H1 (cell line): ENCODE data around the gene ABLIM1. TPM values are rescaled to one million over a fixed set of nuclear protein-coding genes. Genes with fewer than 3 reads are reported as not detected.

Source experiments
- CTCF ChIA-PET: fragments of 300-600 bp; sonication (Branson Sonifier 250); formaldehyde crosslinking; loops from one replicate; lab custom pipeline; 2021; ENCODE audit not compliant: partially characterized antibody; lab: Charles Lee
- POLR2A ChIA-PET: fragments of 300-600 bp; sonication (Branson Sonifier 250); formaldehyde crosslinking; loops from one replicate; lab custom pipeline; 2021; ENCODE audit warnings: inconsistent platforms; ENCODE audit not compliant: partially characterized antibody; lab: Charles Lee
- DNase-seq, 2 experiments: peaks; one replicate each; pipeline versions ENCODE4 v3.0.0 to v3.0.0-alpha.2; 2010 to 2022; ENCODE audit warnings: low spot score in 2 of 2, low read depth in 1 of 2, mixed read lengths in 1 of 2
- FAIRE-seq: peaks from 2 replicates; lab custom pipeline; 2011; peaks lifted over from hg19 to GRCh38; lab: Jason Lieb, UNC
- H2AFZ ChIP-seq: 2 replicates; pipeline ENCODE4 v1.8.1; 2012; ENCODE audit warnings: low read length, inconsistent platforms
- H2AK5ac ChIP-seq: 2 replicates; pipeline ENCODE4 v1.6.1; 2013; ENCODE audit warnings: low read depth, low read length
- H2BK120ac ChIP-seq: replicated peaks from 2 replicates; pipeline ENCODE3; 2013; ENCODE audit warnings: low read depth, low read length, inconsistent platforms
- H2BK12ac ChIP-seq: 2 replicates; pipeline ENCODE4 v1.6.1; 2013; ENCODE audit warnings: low read depth, low read length
- H2BK15ac ChIP-seq: 2 replicates; pipeline ENCODE4 v1.6.1; 2013; ENCODE audit warnings: low read length
- H2BK20ac ChIP-seq: 2 replicates; pipeline ENCODE4 v1.6.1; 2013; ENCODE audit warnings: low read length
- H2BK5ac ChIP-seq: 2 replicates; pipeline ENCODE4 v1.6.1; 2013; ENCODE audit warnings: low read depth, low read length
- H3K14ac ChIP-seq: 2 replicates; pipeline ENCODE4 v1.6.1; 2013; ENCODE audit warnings: inconsistent platforms; ENCODE audit not compliant: insufficient read length
- H3K18ac ChIP-seq: 2 replicates; pipeline ENCODE4 v1.6.1; 2013; ENCODE audit warnings: low read length; ENCODE audit errors: extremely low read depth
- H3K23ac ChIP-seq: 2 replicates; pipeline ENCODE4 v1.6.1; 2013; ENCODE audit warnings: inconsistent platforms; ENCODE audit not compliant: insufficient read length
- H3K23me2 ChIP-seq: 2 replicates; pipeline ENCODE4 v1.6.1; 2013; ENCODE audit warnings: low read depth, low read length
- H3K27ac ChIP-seq: 2 replicates; pipeline ENCODE4 v1.6.1; 2011; ENCODE audit warnings: low read depth, low read length, inconsistent platforms
- H3K27me3 ChIP-seq, 4 experiments: replicated peaks in 1 of 4; 1 replicate in 1 of 4; 2 replicates in 3 of 4; pipeline versions ENCODE4 v1.6.1 to v1.8.1; 2011 to 2013; ENCODE audit warnings: low read length in 3 of 4, mild to moderate bottlenecking in 3 of 4, inconsistent platforms in 2 of 4, mixed read lengths in 2 of 4, moderate library complexity in 1 of 4; ENCODE audit not compliant: control insufficient read depth in 3 of 4, insufficient read depth in 3 of 4; ENCODE audit errors: extremely low read depth in 1 of 4
- H3K36me3 ChIP-seq, 4 experiments: 2 replicates each; pipeline versions ENCODE4 v1.6.1 to v1.8.1; 2011 to 2013; ENCODE audit warnings: mild to moderate bottlenecking in 4 of 4, low read length in 3 of 4, moderate library complexity in 2 of 4, control low read depth in 1 of 4, inconsistent platforms in 1 of 4; ENCODE audit not compliant: insufficient read depth in 4 of 4, control insufficient read depth in 2 of 4
- H3K4ac ChIP-seq: replicated peaks from 2 replicates; pipeline ENCODE3; 2013; ENCODE audit warnings: low read length, low read depth, mixed read lengths, inconsistent platforms; ENCODE audit not compliant: insufficient read length
- H3K4me1 ChIP-seq, 4 experiments: replicated peaks in 1 of 4; 1 replicate in 1 of 4; 2 replicates in 3 of 4; pipeline versions ENCODE4 v1.6.1 to v1.8.1; 2011 to 2013; ENCODE audit warnings: low read length in 3 of 4, inconsistent platforms in 2 of 4, mixed read lengths in 1 of 4; ENCODE audit not compliant: insufficient read depth in 4 of 4, control insufficient read depth in 3 of 4
- H3K4me2 ChIP-seq, 2 experiments: 2 replicates each; pipeline versions ENCODE4 v1.6.1 to v1.8.1; 2011 to 2013; ENCODE audit warnings: low read depth in 2 of 2, low read length in 2 of 2, control low read depth in 1 of 2, inconsistent platforms in 1 of 2, mild to moderate bottlenecking in 1 of 2; ENCODE audit not compliant: insufficient read depth in 1 of 2
- H3K4me3 ChIP-seq, 4 experiments: fragments of 200-600, 300-600 bp in 1 of 4; sonication (generic), shearing (Covaris generic), sonication (Bioruptor Twin) in 1 of 4; 2 replicates each; pipeline versions ENCODE4 v1.5.1 to v1.8.1; 2011 to 2016; ENCODE audit warnings: low read length in 4 of 4, low read depth in 3 of 4, control low read depth in 2 of 4, inconsistent platforms in 2 of 4, mild to moderate bottlenecking in 2 of 4, mixed read lengths in 1 of 4, moderate library complexity in 1 of 4; ENCODE audit not compliant: insufficient read depth in 2 of 4; ENCODE audit errors: extremely low read depth in 1 of 4
- H3K56ac ChIP-seq: replicated peaks from 2 replicates; pipeline ENCODE3; 2013; ENCODE audit warnings: low read depth, mild to moderate bottlenecking, mixed read lengths, low read length, inconsistent platforms; ENCODE audit not compliant: insufficient read length
- H3K79me1 ChIP-seq: 2 replicates; pipeline ENCODE4 v1.6.1; 2013; ENCODE audit warnings: low read depth, low read length, control low read depth
- H3K79me2 ChIP-seq, 2 experiments: 2 replicates each; pipeline versions ENCODE4 v1.6.1 to v1.8.1; 2012 to 2013; ENCODE audit warnings: low read length in 2 of 2, mild to moderate bottlenecking in 2 of 2, inconsistent platforms in 1 of 2; ENCODE audit not compliant: insufficient read depth in 2 of 2, control insufficient read depth in 1 of 2
- H3K9ac ChIP-seq, 4 experiments: replicated peaks in 1 of 4; 1 replicate in 1 of 4; 2 replicates in 3 of 4; pipeline versions ENCODE4 v1.6.1 to v1.8.1; 2011 to 2013; ENCODE audit warnings: low read depth in 3 of 4, low read length in 3 of 4, control low read depth in 2 of 4, mild to moderate bottlenecking in 2 of 4, moderate library complexity in 2 of 4, inconsistent platforms in 1 of 4; ENCODE audit errors: extremely low read depth in 1 of 4
- H3K9me3 ChIP-seq, 2 experiments: 2 replicates each; pipeline versions ENCODE4 v1.6.1 to v1.8.1; 2012 to 2013; ENCODE audit warnings: mild to moderate bottlenecking in 2 of 2, moderate library complexity in 2 of 2, control low read depth in 1 of 2, inconsistent platforms in 1 of 2, low read depth in 1 of 2, low read length in 1 of 2, mixed read lengths in 1 of 2; ENCODE audit not compliant: insufficient read depth in 2 of 2
- H4K20me1 ChIP-seq, 2 experiments: replicated peaks in 1 of 2; 2 replicates each; pipeline versions ENCODE3 to v1.8.1; 2011 to 2013; ENCODE audit warnings: inconsistent platforms in 2 of 2, low read length in 2 of 2, mild to moderate bottlenecking in 1 of 2; ENCODE audit not compliant: insufficient read depth in 2 of 2, control insufficient read depth in 1 of 2
- H4K5ac ChIP-seq: 2 replicates; pipeline ENCODE4 v1.6.1; 2013; ENCODE audit warnings: low read length, low read depth, mixed read lengths, inconsistent platforms; ENCODE audit not compliant: insufficient read length
- H4K8ac ChIP-seq: 2 replicates; pipeline ENCODE4 v1.8.0; 2013; ENCODE audit warnings: mild to moderate bottlenecking, moderate library complexity, low read length, inconsistent platforms; ENCODE audit not compliant: insufficient read depth; ENCODE audit errors: extremely low read depth
- H4K91ac ChIP-seq: replicated peaks from 2 replicates; pipeline ENCODE3; 2013; ENCODE audit warnings: low read length, mixed read lengths, inconsistent platforms; ENCODE audit not compliant: insufficient read length
- CHD1 ChIP-seq: IDR thresholded peaks from 2 replicates; pipeline ENCODE4 v1.6.1; 2012; ENCODE audit warnings: low read depth, low read length, improper control_type of control experiment
- EP300 ChIP-seq, 2 experiments: IDR thresholded peaks; 1 replicate in 1 of 2; 2 replicates in 1 of 2; pipeline ENCODE4 v1.6.1; 2011 to 2012; ENCODE audit warnings: low read depth in 2 of 2, low read length in 2 of 2, mild to moderate bottlenecking in 2 of 2, borderline replicate concordance in 1 of 2, inconsistent platforms in 1 of 2, moderate library complexity in 1 of 2
- GTF2F1 ChIP-seq: IDR thresholded peaks from 2 replicates; pipeline ENCODE4 v1.6.1; 2012; ENCODE audit warnings: low read depth, low read length, improper control_type of control experiment, borderline replicate concordance
- HDAC2 ChIP-seq, 2 experiments: fragments of 300-600 bp in 1 of 2; sonication (generic) in 1 of 2; IDR thresholded peaks; 2 replicates each; pipeline ENCODE4 v1.6.1; 2011 to 2012; ENCODE audit warnings: low read depth in 2 of 2, low read length in 2 of 2, mild to moderate bottlenecking in 2 of 2, moderate library complexity in 2 of 2, borderline replicate concordance in 1 of 2, inconsistent platforms in 1 of 2
- NANOG ChIP-seq: IDR thresholded peaks from 2 replicates; pipeline ENCODE4 v1.6.1; 2011; ENCODE audit warnings: low read length, low read depth, mild to moderate bottlenecking, inconsistent platforms; ENCODE audit not compliant: insufficient read depth, poor library complexity, severe bottlenecking
- SP1 ChIP-seq: IDR thresholded peaks from 2 replicates; pipeline ENCODE4 v1.6.1; 2011; ENCODE audit warnings: low read depth, low read length
- TCF12 ChIP-seq: IDR thresholded peaks from 2 replicates; pipeline ENCODE4 v1.6.1; 2011; ENCODE audit warnings: low read depth, mild to moderate bottlenecking, low read length
- YY1 ChIP-seq: IDR thresholded peaks from 2 replicates; pipeline ENCODE4 v1.6.1; 2011; ENCODE audit warnings: low read depth, mild to moderate bottlenecking, low read length
- ZNF274 ChIP-seq: IDR thresholded peaks from 2 replicates; pipeline ENCODE4 v1.7.0; 2012; ENCODE audit warnings: low read length, borderline replicate concordance; ENCODE audit errors: extremely low read depth
- WGBS, 2 experiments: shearing (Covaris generic) in 1 of 2; methylation state at CpG; one replicate each; pipeline versions ENCODE4 v1.1.6 to v1.1.7; 2013 to 2015; ENCODE audit warnings: low lambda C conversion rate in 2 of 2, mixed read lengths in 2 of 2, inconsistent platforms in 1 of 2, low coverage in 1 of 2, missing lambda C conversion rate in 1 of 2; ENCODE audit not compliant: insufficient replicate concordance in 2 of 2, insufficient coverage in 1 of 2, insufficient read length in 1 of 2; ENCODE audit errors: extremely low coverage in 1 of 2, missing lambda C conversion rate in 1 of 2; 5-methylcytosine and 5-hydroxymethylcytosine counted together
- polyA plus RNA-seq, 7 experiments: library from polyadenylated mRNA; depleted of rRNA in 3 of 7; stranded (reverse) in 5 of 7; unstranded in 2 of 7; fragments of >200 nt in 5 of 7; fragments of 200-250 nt in 2 of 7; gene quantifications; 1 replicate in 5 of 7; 2 replicates in 1 of 7; 4 replicates in 1 of 7; pipeline versions ENCODE4 v1.2.1 to v1.2.3, GENCODE V29; 2011 to 2013; ENCODE audit warnings: missing spikeins in 2 of 7, mixed read lengths in 2 of 7
- total RNA-seq: library from RNA; stranded (reverse); fragmentation: NEBNext Ultra II Directional; extraction: Animal tissue kit (Norgen Biotek cat#: 25700); gene quantifications from 2 replicates; pipeline ENCODE4 v1.2.1, GENCODE V29; 2021
- TF ChIP-seq, protein P1 (sequence below): IDR thresholded peaks from 2 replicates; pipeline ENCODE4 v1.6.1; 2012; ENCODE audit warnings: inconsistent platforms

Gene ABLIM1
- total and polyA plus RNA-seq, 2 of the 8 experiments (the other 6 are each of a cell fraction or from before 2014, with no cell fraction given), result 51.2 to 51.7 TPM

DNA sequence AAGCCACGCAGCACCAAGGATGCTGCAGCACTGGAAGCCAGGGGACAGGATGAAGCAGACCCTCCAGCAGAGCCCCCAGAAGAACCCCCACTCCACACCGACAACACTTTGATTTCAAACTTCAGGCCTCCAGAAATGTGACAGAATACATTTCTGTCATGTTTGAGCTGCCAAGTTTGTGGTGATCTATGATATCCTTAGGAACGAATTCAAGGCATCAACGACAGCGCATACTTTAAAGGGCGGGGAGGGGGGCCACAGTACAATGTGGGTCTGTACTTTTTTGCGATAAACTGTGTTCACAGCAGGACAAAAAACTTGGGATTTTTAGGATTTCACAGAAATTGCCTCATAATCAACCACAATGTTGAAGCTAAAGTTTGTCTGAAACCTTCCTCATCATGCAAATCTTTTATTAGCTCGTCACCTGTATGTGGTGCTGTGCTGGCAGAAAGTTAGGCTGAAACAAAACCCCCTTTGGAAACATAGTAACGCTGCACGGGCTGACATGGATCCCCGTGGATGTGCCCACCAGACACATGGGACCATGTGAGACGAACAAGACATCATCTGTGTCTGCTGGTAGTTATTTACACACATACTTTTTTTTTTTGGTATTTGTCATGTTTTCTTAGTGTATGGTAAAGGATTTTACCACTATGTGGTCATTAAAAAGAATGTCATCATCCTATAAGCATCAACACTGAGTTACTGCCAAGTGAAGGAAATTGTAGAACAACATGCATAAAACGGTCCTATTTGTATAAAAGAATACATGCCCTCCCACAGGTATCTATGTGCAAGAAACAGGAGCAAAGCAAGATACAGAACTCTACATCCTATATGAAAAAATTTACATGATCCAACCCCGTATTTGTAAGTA, 140.5 kb downstream of the ABLIM1 start:
- Histone ChIP-seq H3K14ac (no peak overlapping the region), H4K5ac (no peak overlapping the region), H3K23ac (no peak overlapping the region), H3K9me3 (no peaks in the 10 kb centered on the region), H4K8ac (no peak overlapping the region), H3K4ac (no peak overlapping the region), H2AK5ac (no peak overlapping the region), H3K18ac (no peak overlapping the region), H3K79me2 (peaks cover 0 to 67% of the 10 kb centered on the region in 2 experiments; a peak in 2 of 4 replicates), H2BK12ac (peak overlapping the region; percentile 60; the same call in 1 of the 2 replicates), H2BK120ac (no peak overlapping the region), H2BK15ac (no peak overlapping the region), H4K91ac (no peak overlapping the region), H3K27ac (no peak overlapping the region), H3K36me3 (no peaks in the 10 kb centered on the region), H3K23me2 (peaks cover 2% of the 10 kb centered on the region; the same call in 1 of the 2 replicates), H4K20me1 (peaks cover 3 to 4% of the 10 kb centered on the region in 2 experiments), H3K9ac (no peak overlapping the region), H2AFZ (no peak overlapping the region), H3K4me3 (no peak overlapping the region), H3K4me2 (no peak overlapping the region), H3K79me1 (no peaks in the 10 kb centered on the region), H3K27me3 (peaks cover 0 to 1% (median 0%) of the 10 kb centered on the region in 4 experiments; a peak in 1 of 7 replicates), H3K56ac (no peak overlapping the region), H2BK5ac (no peak overlapping the region), H3K4me1 (peaks cover 0 to 11% (median 5%) of the 10 kb centered on the region in 4 experiments; a peak in 6 of 7 replicates), H2BK20ac (no peak overlapping the region)
- ChIA-PET CTCF (interaction anchor here (0.6 to 3.5 kb wide), 12 partner anchors 15 to 265 kb away, joined by 3 to 19 read pairs (median 3); no protein-coding TSS in a partner anchor), POLR2A (interaction anchor here (1.0 kb wide), 1 partner anchor 10 kb away, joined by 7 read pairs; no protein-coding TSS in a partner anchor)
- DNase-seq, result no peak
- FAIRE-seq, result no peak
- 94% methylated on average over 14 of the region's 14 CpGs; no CpG with 5 or more reads in 1 of the 2 experiments for WGBS, 2 experiments
- TF ChIP-seq ZNF274, result no peak
- TF ChIP-seq YY1, result no peak
- TF ChIP-seq GTF2F1, result no peak
- TF ChIP-seq TCF12, result no peak
- no peak for TF ChIP-seq EP300 (IDR thresholded peaks at IDR 0.05; ENCODE audit: borderline replicate concordance in 1 of 2, low read depth in 2 of 2, low read length in 2 of 2)
- TF ChIP-seq NANOG, result no peak
- no peak for TF ChIP-seq HDAC2 (IDR thresholded peaks at IDR 0.05; ENCODE audit: borderline replicate concordance in 1 of 2, low read depth in 2 of 2, low read length in 2 of 2)
- TF ChIP-seq SP1, result no peak
- TF ChIP-seq, protein P1, sequence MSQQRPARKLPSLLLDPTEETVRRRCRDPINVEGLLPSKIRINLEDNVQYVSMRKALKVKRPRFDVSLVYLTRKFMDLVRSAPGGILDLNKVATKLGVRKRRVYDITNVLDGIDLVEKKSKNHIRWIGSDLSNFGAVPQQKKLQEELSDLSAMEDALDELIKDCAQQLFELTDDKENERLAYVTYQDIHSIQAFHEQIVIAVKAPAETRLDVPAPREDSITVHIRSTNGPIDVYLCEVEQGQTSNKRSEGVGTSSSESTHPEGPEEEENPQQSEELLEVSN, result no peak
- TF ChIP-seq CHD1, result no peak
